ENCODE results near the gene CYP4A11. TPM values are rescaled to one million over a fixed set of nuclear protein-coding genes. Genes with fewer than 3 reads are reported as not detected.
"Not testable (repeated sequence)": the region's sequence is repeated elsewhere in the genome, so short reads cannot be mapped to it uniquely, and the experiment has no call there.

CYP4A11 gene
- total RNA-seq, 4 donors from 2014 or later: 1.1 to 9.1 (median 4.7) TPM; not detected in 1

DNA sequence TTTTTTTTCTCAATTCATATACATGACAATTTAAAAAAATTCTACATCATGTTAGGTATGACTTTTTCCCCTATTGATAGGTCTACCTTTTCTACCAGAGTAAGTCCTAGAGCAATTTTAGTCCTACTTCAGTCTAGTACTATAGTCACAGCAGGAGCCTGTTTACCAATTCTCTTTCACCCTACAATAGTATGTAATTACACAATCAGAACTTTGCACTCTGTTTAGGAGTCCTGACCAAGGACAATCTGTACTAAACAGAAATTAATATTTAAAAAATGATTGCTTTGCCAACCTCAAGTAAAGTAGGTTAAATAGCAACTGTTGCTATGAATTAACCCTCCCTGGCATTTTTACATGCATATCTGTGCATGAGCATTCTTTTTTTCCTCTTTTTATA, 810 bp upstream of the CYP4A11 start:
- Histone ChIP-seq H3K4me1 (peaks cover 0 to 15% (median 0%) of the 10 kb centered on the region in 4 donors), H3K4me3 (no peak overlapping the region), H3K36me3 (no peaks in the 10 kb centered on the region), H3K9me3 (no peaks in the 10 kb centered on the region), H3K27ac (peak overlapping the region in 2 of 4 donors; percentile 84 to 94), H3K27me3 (no peaks in the 10 kb centered on the region)
- peak in 1 of 2 donors; percentile 27 for TF ChIP-seq POLR2A (IDR thresholded peaks at IDR 0.05)
- TF ChIP-seq, protein P1, sequence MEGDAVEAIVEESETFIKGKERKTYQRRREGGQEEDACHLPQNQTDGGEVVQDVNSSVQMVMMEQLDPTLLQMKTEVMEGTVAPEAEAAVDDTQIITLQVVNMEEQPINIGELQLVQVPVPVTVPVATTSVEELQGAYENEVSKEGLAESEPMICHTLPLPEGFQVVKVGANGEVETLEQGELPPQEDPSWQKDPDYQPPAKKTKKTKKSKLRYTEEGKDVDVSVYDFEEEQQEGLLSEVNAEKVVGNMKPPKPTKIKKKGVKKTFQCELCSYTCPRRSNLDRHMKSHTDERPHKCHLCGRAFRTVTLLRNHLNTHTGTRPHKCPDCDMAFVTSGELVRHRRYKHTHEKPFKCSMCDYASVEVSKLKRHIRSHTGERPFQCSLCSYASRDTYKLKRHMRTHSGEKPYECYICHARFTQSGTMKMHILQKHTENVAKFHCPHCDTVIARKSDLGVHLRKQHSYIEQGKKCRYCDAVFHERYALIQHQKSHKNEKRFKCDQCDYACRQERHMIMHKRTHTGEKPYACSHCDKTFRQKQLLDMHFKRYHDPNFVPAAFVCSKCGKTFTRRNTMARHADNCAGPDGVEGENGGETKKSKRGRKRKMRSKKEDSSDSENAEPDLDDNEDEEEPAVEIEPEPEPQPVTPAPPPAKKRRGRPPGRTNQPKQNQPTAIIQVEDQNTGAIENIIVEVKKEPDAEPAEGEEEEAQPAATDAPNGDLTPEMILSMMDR (IDR thresholded peaks at IDR 0.05): no peak
- DNase-seq: no peak

DNA sequence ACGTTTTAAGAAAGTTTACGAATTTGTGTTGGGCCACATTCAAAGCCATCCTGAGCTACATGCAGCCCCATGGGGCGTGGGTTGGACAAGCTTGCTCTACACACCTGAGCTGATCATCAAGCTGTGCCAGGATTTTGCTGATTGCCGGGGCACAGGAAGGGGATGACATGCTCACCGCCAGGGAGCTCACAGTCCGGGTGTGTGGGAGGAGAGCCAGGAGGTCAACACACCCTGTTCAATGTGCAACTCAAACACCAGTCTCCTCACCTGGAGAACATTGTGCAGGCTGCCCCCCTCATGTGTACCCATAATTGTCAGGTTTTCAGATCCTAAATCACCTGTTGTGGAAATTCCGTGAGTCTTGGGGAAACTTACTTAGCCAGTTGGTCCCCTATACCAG, 969 bp downstream of the CYP4A11 start:
- peak in 1 of 2 donors; percentile 62 for TF ChIP-seq POLR2A (IDR thresholded peaks at IDR 0.05)
- TF ChIP-seq, protein P1 (IDR thresholded peaks at IDR 0.05): peak in 3 of 6 experiments; percentile 27 to 44 (median 38)
- H3K36me3 ChIP-seq: no peaks in the 10 kb centered on the region
- H3K4me3 ChIP-seq: peak overlapping the region in 1 of 4 donors; percentile 21
- H3K4me1 ChIP-seq: peaks cover 0 to 15% (median 0%) of the 10 kb centered on the region in 4 donors
- H3K27me3 ChIP-seq: no peaks in the 10 kb centered on the region
- no peaks in the 10 kb centered on the region for H3K9me3 ChIP-seq
- peak in 2 of 3 donors; percentile 84 to 89 for DNase-seq
- H3K27ac ChIP-seq: peak overlapping the region in 3 of 4 donors; percentile 49 to 94 (median 84)

DNA sequence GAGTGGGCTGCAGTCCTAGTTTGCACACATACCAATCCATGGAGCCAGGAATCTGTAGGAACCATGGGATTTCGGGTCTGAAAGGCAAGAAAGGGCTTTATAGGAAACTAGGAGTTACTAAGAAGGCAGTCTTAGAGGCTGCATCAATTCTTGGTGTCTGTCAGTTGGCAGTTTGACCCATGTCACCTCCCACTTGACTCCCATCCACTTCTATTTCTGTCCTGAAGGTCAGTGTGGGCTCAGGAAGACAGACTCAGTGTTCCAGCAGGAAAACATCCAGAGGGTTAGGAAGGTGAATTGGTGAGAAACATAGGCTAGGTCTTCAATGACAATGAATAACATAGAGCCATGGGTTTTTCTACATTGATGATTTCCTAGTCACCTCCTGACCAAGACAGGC, 4.0 kb downstream of the CYP4A11 start:
- Histone ChIP-seq H3K27ac (no peak overlapping the region), H3K9me3 (no peaks in the 10 kb centered on the region), H3K27me3 (no peaks in the 10 kb centered on the region), H3K4me1 (peaks cover 0 to 15% (median 0%) of the 10 kb centered on the region in 4 donors), H3K36me3 (no peaks in the 10 kb centered on the region), H3K4me3 (no peak overlapping the region)
- no peak for DNase-seq
- TF ChIP-seq, protein P1 (IDR thresholded peaks at IDR 0.05): no peak
- TF ChIP-seq POLR2A (IDR thresholded peaks at IDR 0.05): no peak

DNA sequence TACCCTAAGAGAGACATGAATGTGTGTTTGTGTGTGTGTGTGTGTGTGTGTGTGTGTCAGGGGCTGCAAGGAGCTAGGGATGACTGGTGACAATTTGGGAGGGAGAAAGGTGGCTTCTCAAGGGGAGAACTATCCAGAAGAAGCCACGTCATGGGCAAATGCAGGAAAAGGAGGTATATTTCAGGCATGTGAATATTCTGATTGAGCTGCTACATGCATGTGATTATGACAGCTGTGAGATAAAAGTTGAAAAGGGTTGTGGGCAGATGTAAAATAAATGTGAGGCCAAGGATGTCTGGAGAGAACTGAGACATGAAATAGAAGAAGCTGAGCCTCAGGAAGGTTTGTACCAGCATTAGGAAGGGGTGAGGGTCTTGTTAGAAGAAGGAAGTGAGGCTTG, 4.5 kb downstream of the CYP4A11 start:
- no peaks in the 10 kb centered on the region for H3K27me3 ChIP-seq
- no peak for DNase-seq
- peaks cover 0 to 15% (median 0%) of the 10 kb centered on the region in 4 donors for H3K4me1 ChIP-seq
- TF ChIP-seq, protein P1 (IDR thresholded peaks at IDR 0.05): no peak
- no peak for TF ChIP-seq POLR2A (IDR thresholded peaks at IDR 0.05)
- no peaks in the 10 kb centered on the region for H3K36me3 ChIP-seq
- no peak overlapping the region for H3K4me3 ChIP-seq
- H3K9me3 ChIP-seq: no peaks in the 10 kb centered on the region
- no peak overlapping the region for H3K27ac ChIP-seq

DNA sequence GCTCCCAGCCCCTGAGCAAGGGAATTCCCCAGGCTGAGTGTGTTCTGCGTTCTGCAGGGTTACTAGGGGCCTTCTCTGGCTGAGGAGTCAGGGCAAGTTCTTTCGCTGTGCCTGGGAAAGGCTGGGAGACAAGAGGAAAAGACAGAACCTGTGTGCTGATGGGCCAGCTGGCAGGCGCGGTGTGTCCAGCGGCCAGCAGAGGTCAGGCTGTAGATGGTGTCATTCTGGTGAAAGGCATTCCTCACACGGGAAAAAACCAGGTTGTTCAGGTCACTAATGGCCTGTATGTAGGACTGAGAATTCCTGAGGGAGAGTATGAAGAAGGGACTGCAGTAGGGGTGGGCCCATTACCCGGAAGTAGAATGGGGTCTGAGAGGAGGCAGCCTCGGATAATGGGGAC, 6.4 kb downstream of the CYP4A11 start:
- TF ChIP-seq, protein P1 (IDR thresholded peaks at IDR 0.05): peak in 4 of 6 experiments; percentile 21 to 75 (median 67)
- not testable (repeated sequence) for H3K27ac ChIP-seq, H3K4me1 ChIP-seq, H3K9me3 ChIP-seq, H3K27me3 ChIP-seq, H3K36me3 ChIP-seq, H3K4me3 ChIP-seq
- DNase-seq: peak in 2 of 3 donors; percentile 63 to 65

DNA sequence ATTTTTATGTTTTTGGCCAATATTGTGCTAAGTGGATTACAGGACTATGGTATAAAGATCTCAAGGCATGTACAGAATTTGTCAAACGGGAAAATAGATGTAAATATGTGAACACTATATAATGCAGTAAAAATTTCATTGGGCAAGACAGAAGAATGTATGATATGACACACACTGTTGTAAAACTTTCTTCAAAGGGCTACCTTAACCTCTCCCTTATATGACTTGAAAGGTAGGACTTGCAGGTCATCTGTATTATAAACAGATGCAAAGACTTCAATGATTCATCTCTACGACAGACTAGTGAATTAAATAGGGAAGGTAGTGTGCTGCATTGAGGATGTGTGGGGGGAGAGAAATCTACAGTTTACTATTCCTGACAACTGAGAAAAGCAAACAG, 9.3 kb downstream of the CYP4A11 start:
- not testable (repeated sequence) for H3K36me3 ChIP-seq, H3K4me3 ChIP-seq, H3K4me1 ChIP-seq, H3K27me3 ChIP-seq, H3K9me3 ChIP-seq, H3K27ac ChIP-seq, DNase-seq
